Measurements from ENCODE around the gene NEMP2.

Gene NEMP2

DNA sequence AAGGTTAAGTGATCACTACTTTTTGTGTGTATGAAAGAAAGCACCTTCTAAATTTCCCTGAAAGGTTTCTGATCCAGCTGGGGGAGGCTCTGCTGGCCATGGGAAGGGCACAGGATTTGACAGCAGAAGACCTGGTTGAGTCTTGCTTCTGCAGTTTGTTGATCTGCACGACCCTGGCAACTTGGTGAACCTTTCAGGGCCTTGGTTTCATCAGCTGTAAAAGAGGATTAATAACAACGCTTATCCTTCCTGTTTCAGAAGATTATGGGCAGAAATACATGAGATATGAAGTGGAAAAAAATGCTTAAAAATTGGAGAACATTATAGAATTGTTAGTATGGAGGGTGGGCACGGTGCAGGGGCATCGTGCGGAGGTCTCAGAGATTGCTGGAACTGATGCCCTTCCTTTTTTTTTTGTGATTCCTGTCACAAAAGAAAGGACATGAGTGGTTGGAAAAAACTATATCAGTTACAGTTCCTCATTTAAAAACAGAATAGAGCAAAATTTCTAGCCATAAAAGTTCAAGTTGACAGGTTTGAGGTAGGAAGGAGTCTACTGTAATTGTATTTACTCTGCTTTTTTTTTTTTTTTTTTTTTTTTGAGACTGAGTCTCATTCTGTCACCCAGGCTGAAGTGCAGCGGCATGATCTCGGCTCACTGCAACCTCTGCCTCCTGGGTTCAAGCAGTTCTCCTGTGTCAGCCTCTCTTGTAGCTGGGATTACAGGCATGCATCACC, 79.0 kb downstream of the NEMP2 start:
- DNase-seq: no peak

GRCh38 chr2:190454795-190455194, 79.7 kb downstream of the NEMP2 start:
- no peak for DNase-seq
